AG04449 (cell line): Measurements from ENCODE around the gene KCNS3.
A peak's percentile ranks its signal among the peaks of the same experiment; 100 is the strongest.

ENCODE experiments used
- CTCF ChIA-PET: fragments of 350-600 bp; formaldehyde crosslinking; extraction: SDS; loops from one replicate; lab custom pipeline; 2021; ENCODE audit warnings: antibody characterized with exemption; lab: Yijun Ruan, JAX
- POLR2A ChIA-PET: fragments of 400-600, 350-600 bp; formaldehyde crosslinking; extraction: SDS; loops from one replicate; lab custom pipeline; 2020; ENCODE audit warnings: antibody characterized with exemption, inconsistent platforms; lab: Yijun Ruan, JAX
- DNase-seq: peaks from one replicate; pipeline ENCODE4 v3.0.0-alpha.2; 2010; ENCODE audit warnings: low read depth, low spot score
- H3K4me3 ChIP-seq: 2 replicates; pipeline ENCODE4 v1.5.1; 2011; ENCODE audit warnings: low read depth, mild to moderate bottlenecking, control low read depth, low read length
- CTCF ChIP-seq: IDR thresholded peaks from one replicate; pipeline ENCODE4 v1.5.1; 2011; ENCODE audit warnings: mild to moderate bottlenecking, moderate library complexity, low read length, control low read depth, inconsistent platforms; ENCODE audit not compliant: insufficient read depth; ENCODE audit errors: missing control alignments

KCNS3 gene

GRCh38 chr2:17878281-17879136 is at the start of gene KCNS3:
KCNS3 (plus strand) TSS chr2:17878667; CDS start chr2:17931009, 52,342 bp downstream.
- DNase-seq: no peak
- ChIA-PET CTCF (interaction anchor here (1.1 to 2.5 kb wide), 6 partner anchors 23 to 299 kb away, joined by 3 to 11 read pairs (median 3); no protein-coding TSS in a partner anchor), POLR2A (no interaction called here)
- no peak for TF ChIP-seq CTCF
- H3K4me3 ChIP-seq: peak within 1 kb of the TSS; percentile 54

GRCh38 chr2:17830053-17831034 is 48.1 kb upstream of the KCNS3 start:
- CTCF ChIA-PET: interaction anchor here (0.7 to 5.3 kb wide), 28 partner anchors 8 to 473 kb away, joined by 3 to 35 read pairs (median 5); partner anchors contain the start of gene MSGN1
- TF ChIP-seq CTCF: peak; percentile 86
- DNase-seq: peak; percentile 9
- peak overlapping the region; percentile 32 for H3K4me3 ChIP-seq
- POLR2A ChIA-PET: no interaction called here

GRCh38 chr2:17835516-17835915 is 43.0 kb upstream of the KCNS3 start:
- CTCF ChIA-PET: interaction anchor here (1.0 kb wide), 1 partner anchor 10 kb away, joined by 5 read pairs; no protein-coding TSS in a partner anchor
- no peak for DNase-seq
- POLR2A ChIA-PET: no interaction called here
- H3K4me3 ChIP-seq: no peak overlapping the region
- no peak for TF ChIP-seq CTCF

- ChIA-PET POLR2A (no interaction called here), CTCF (interaction anchor here (1.0 to 2.0 kb wide), 2 partner anchors 9 to 338 kb away, joined by 3 to 9 read pairs; no protein-coding TSS in a partner anchor)
- DNase-seq: no peak
- no peak overlapping the region for H3K4me3 ChIP-seq
- no peak for TF ChIP-seq CTCF
Measured at GRCh38 chr2:17839959-17840358, 38.5 kb upstream of the KCNS3 start.

GRCh38 chr2:17843457-17843856 is 35.0 kb upstream of the KCNS3 start:
- DNase-seq: no peak
- TF ChIP-seq CTCF: no peak
- H3K4me3 ChIP-seq: no peak overlapping the region
- POLR2A ChIA-PET: no interaction called here
- CTCF ChIA-PET: interaction anchor here (0.9 to 3.3 kb wide), 3 partner anchors 12 to 306 kb away, joined by 3 to 19 read pairs (median 3); no protein-coding TSS in a partner anchor
